Activated B cell treated with CpG ODN at 0.5 μM for 24 hours (primary cell): Measurements from ENCODE around the gene KSR2. TPM values are rescaled to one million over a fixed set of nuclear protein-coding genes. Genes with fewer than 3 reads are reported as not detected.

Experiments
- ATAC-seq: fragments of 200-7000 bp; cut with Tn5 transposase; one replicate; pipeline ENCODE4 v1.10.0; 2021; ENCODE audit warnings: low read depth, mild to moderate bottlenecking, moderate library complexity
- CTCF ChIA-PET: fragments of 350-600 bp; sonication (Branson Sonifier 250); formaldehyde crosslinking; loops from one replicate; lab custom pipeline; 2021; ENCODE audit warnings: antibody characterized with exemption; lab: Charles Lee
- POLR2A ChIA-PET: fragments of 350-600 bp; sonication (Branson Sonifier 250); formaldehyde crosslinking; loops from one replicate; lab custom pipeline; 2021; ENCODE audit warnings: antibody characterized with exemption; lab: Charles Lee
- DNase-seq: peaks from one replicate; pipeline ENCODE4 v3.0.0; 2022
- H3K27ac Mint-ChIP-seq: one replicate; pipeline ENCODE4 v1.8.0; 2020; ENCODE audit warnings: mixed read lengths
- H3K27me3 Mint-ChIP-seq: one replicate; pipeline ENCODE4 v1.8.0; 2021; ENCODE audit warnings: mixed read lengths
- H3K36me3 Mint-ChIP-seq: one replicate; pipeline ENCODE4 v1.8.0; 2021; ENCODE audit warnings: low read depth, mixed read lengths
- H3K4me1 Mint-ChIP-seq: one replicate; pipeline ENCODE4 v1.8.0; 2021; ENCODE audit warnings: mixed read lengths
- H3K4me3 Mint-ChIP-seq: one replicate; pipeline ENCODE4 v1.8.0; 2020; ENCODE audit warnings: mild to moderate bottlenecking, mixed read lengths
- H3K9me3 Mint-ChIP-seq: one replicate; pipeline ENCODE4 v1.8.0; 2020; ENCODE audit warnings: mixed read lengths
- CTCF ChIP-seq: fragments of 200-600 bp; IDR thresholded peaks from one replicate; pipeline ENCODE4 v1.8.0; 2022; ENCODE audit warnings: antibody characterized with exemption, mild to moderate bottlenecking
- intact Hi-C: fragments of 100-400 bp; cut with micrococcal nuclease; formaldehyde crosslinking; loops from one replicate; pipeline ENCODE4 v1.15.1; 2024
- total RNA-seq: library from RNA; stranded (reverse); gene quantifications from 2 replicates; pipeline ENCODE4 v1.2.3, GENCODE V29; 2022

The KSR2 gene
- total RNA-seq, 1 donor from 2014 or later, result not detected

GRCh38 chr12:117459229-117459628 is 509.6 kb downstream of the KSR2 start:
- intact Hi-C loops, result no loop called here
- H3K36me3 Mint-ChIP-seq, result no peaks in the 10 kb centered on the region
- no peaks in the 10 kb centered on the region for H3K4me1 Mint-ChIP-seq
- H3K27me3 Mint-ChIP-seq, result no peaks in the 10 kb centered on the region
- TF ChIP-seq CTCF, result no peak
- H3K4me3 Mint-ChIP-seq, result no peak overlapping the region
- DNase-seq (no peak), ATAC-seq (no peak)
- CTCF ChIA-PET, result no interaction called here
- H3K27ac Mint-ChIP-seq, result no peak overlapping the region
- POLR2A ChIA-PET, result no interaction called here
- peaks cover 3% of the 10 kb centered on the region for H3K9me3 Mint-ChIP-seq

- ChIA-PET CTCF (no interaction called here), POLR2A (no interaction called here)
- Mint-ChIP-seq H3K4me1 (no peaks in the 10 kb centered on the region), H3K27ac (no peak overlapping the region), H3K9me3 (peaks cover 5% of the 10 kb centered on the region), H3K27me3 (no peaks in the 10 kb centered on the region), H3K36me3 (no peaks in the 10 kb centered on the region), H3K4me3 (no peak overlapping the region)
- no peak for TF ChIP-seq CTCF
- ATAC-seq (no peak), DNase-seq (no peak)
- intact Hi-C loops, result no loop called here
These were observed 511.6 kb downstream of the KSR2 start for GRCh38 chr12:117457189-117457588.

- Mint-ChIP-seq H3K27me3 (peaks cover 3% of the 10 kb centered on the region), H3K4me3 (no peak overlapping the region), H3K4me1 (no peaks in the 10 kb centered on the region), H3K27ac (no peak overlapping the region), H3K36me3 (no peaks in the 10 kb centered on the region), H3K9me3 (peaks cover 5% of the 10 kb centered on the region)
- POLR2A ChIA-PET, result no interaction called here
- intact Hi-C loops, result no loop called here
- TF ChIP-seq CTCF, result no peak
- CTCF ChIA-PET, result no interaction called here
- ATAC-seq (no peak), DNase-seq (no peak)
These were observed 512.7 kb downstream of the KSR2 start for GRCh38 chr12:117456076-117456475.

- DNase-seq, result no peak
- Mint-ChIP-seq H3K9me3 (peaks cover 5% of the 10 kb centered on the region), H3K4me1 (no peaks in the 10 kb centered on the region), H3K4me3 (no peak overlapping the region), H3K36me3 (no peaks in the 10 kb centered on the region), H3K27ac (no peak overlapping the region), H3K27me3 (peaks cover 3% of the 10 kb centered on the region)
- no peak for TF ChIP-seq CTCF
- CTCF ChIA-PET, result no interaction called here
- intact Hi-C loops, result no loop called here
- ATAC-seq, result no peak
- POLR2A ChIA-PET, result no interaction called here
These were observed 514.8 kb downstream of the KSR2 start for GRCh38 chr12:117453961-117454360.

GRCh38 chr12:117452112-117452511 is 516.7 kb downstream of the KSR2 start:
- DNase-seq (no peak), ATAC-seq (no peak)
- no peak overlapping the region for H3K27ac Mint-ChIP-seq
- H3K4me3 Mint-ChIP-seq, result no peak overlapping the region
- H3K9me3 Mint-ChIP-seq, result peaks cover 5% of the 10 kb centered on the region
- H3K27me3 Mint-ChIP-seq, result peaks cover 3% of the 10 kb centered on the region
- H3K4me1 Mint-ChIP-seq, result no peaks in the 10 kb centered on the region
- no peaks in the 10 kb centered on the region for H3K36me3 Mint-ChIP-seq
- intact Hi-C loops, result no loop called here
- CTCF ChIA-PET, result no interaction called here
- no peak for TF ChIP-seq CTCF
- POLR2A ChIA-PET, result no interaction called here
